IMR-90 (cell line): ENCODE data around the gene THRA. TPM values are rescaled to one million over a fixed set of nuclear protein-coding genes. Genes with fewer than 3 reads are reported as not detected.
A peak's percentile ranks its signal among the peaks of the same experiment; 100 is the strongest.

Experiments used
- ATAC-seq: fragments of 200-7000 bp; cut with Tn5 transposase; 2 replicates; pipeline ENCODE4 v1.9.1; 2020; ENCODE audit warnings: low read depth, mild to moderate bottlenecking, moderate library complexity
- BruUV-seq: library from RNA; stranded (reverse); fragments of 400-500 nt; replicated peaks from 2 replicates; lab custom pipeline; 2021; lab: Mats Ljungman, UMichigan
- CTCF ChIA-PET: fragments of 300-600 bp; formaldehyde crosslinking; extraction: SDS; loops from one replicate; lab custom pipeline; 2021; ENCODE audit warnings: antibody characterized with exemption; lab: Yijun Ruan, JAX
- POLR2A ChIA-PET: fragments of 300-600 bp; sonication (Branson Sonifier 250); formaldehyde crosslinking; loops from one replicate; lab custom pipeline; 2022; ENCODE audit warnings: antibody characterized with exemption; ENCODE audit not compliant: unreplicated experiment; lab: Charles Lee
- DNase-seq: peaks from one replicate; pipeline ENCODE4 v3.0.0; 2013
- H2AFZ ChIP-seq: replicated peaks from 2 replicates; pipeline ENCODE3; 2013; ENCODE audit warnings: low read length, mild to moderate bottlenecking; ENCODE audit not compliant: poor library complexity
- H2AK5ac ChIP-seq: 2 replicates; pipeline ENCODE4 v1.6.1; 2013; ENCODE audit warnings: low read depth, low read length, inconsistent platforms
- H2AK9ac ChIP-seq: replicated peaks from 2 replicates; pipeline ENCODE3; 2013; ENCODE audit warnings: mild to moderate bottlenecking, low read depth, low read length, moderate library complexity; ENCODE audit not compliant: poor library complexity
- H2BK120ac ChIP-seq: 2 replicates; pipeline ENCODE4 v1.6.1; 2013; ENCODE audit warnings: low read depth, low read length, inconsistent platforms
- H2BK15ac ChIP-seq: 3 replicates; pipeline ENCODE4 v1.6.1; 2013; ENCODE audit warnings: low read depth, low read length, inconsistent platforms
- H2BK20ac ChIP-seq: 2 replicates; pipeline ENCODE4 v1.6.1; 2013; ENCODE audit warnings: low read depth, mild to moderate bottlenecking, inconsistent platforms, low read length, moderate library complexity
- H2BK5ac ChIP-seq: 2 replicates; pipeline ENCODE4 v1.6.1; 2013; ENCODE audit warnings: mild to moderate bottlenecking, low read depth, low read length, inconsistent platforms; ENCODE audit not compliant: poor library complexity, severe bottlenecking
- H3K14ac ChIP-seq: replicated peaks from 2 replicates; pipeline ENCODE4 v1.6.1; 2013; ENCODE audit warnings: low read depth, low read length, inconsistent platforms
- H3K18ac ChIP-seq: 2 replicates; pipeline ENCODE4 v1.6.1; 2013; ENCODE audit warnings: low read depth, low read length, control low read depth
- H3K23ac ChIP-seq: 2 replicates; pipeline ENCODE4 v1.6.1; 2013; ENCODE audit warnings: low read depth, low read length, inconsistent platforms
- H3K27ac ChIP-seq: 2 replicates; pipeline ENCODE4 v1.5.1; 2013; ENCODE audit warnings: mild to moderate bottlenecking, control low read depth, low read length; ENCODE audit not compliant: insufficient read depth
- H3K27me3 ChIP-seq: 2 replicates; pipeline ENCODE4 v1.6.1; 2013; ENCODE audit warnings: low read length; ENCODE audit not compliant: control insufficient read depth, insufficient read depth
- H3K36me3 ChIP-seq: 2 replicates; pipeline ENCODE4 v1.6.1; 2013; ENCODE audit warnings: low read length, mixed read lengths; ENCODE audit not compliant: control insufficient read depth, insufficient read depth
- H3K4ac ChIP-seq: 2 replicates; pipeline ENCODE4 v1.6.1; 2013; ENCODE audit warnings: low read depth, low read length, inconsistent platforms
- H3K4me1 ChIP-seq: 2 replicates; pipeline ENCODE4 v1.6.1; 2013; ENCODE audit warnings: low read length, mixed read lengths; ENCODE audit not compliant: control insufficient read depth, insufficient read depth
- H3K4me2 ChIP-seq: 2 replicates; pipeline ENCODE4 v1.6.1; 2013; ENCODE audit warnings: low read depth, mild to moderate bottlenecking, control low read depth, low read length, moderate library complexity
- H3K4me3 ChIP-seq: 2 replicates; pipeline ENCODE4 v1.5.1; 2013; ENCODE audit warnings: low read depth, mild to moderate bottlenecking, control low read depth, low read length, moderate library complexity; ENCODE audit not compliant: insufficient read depth
- H3K56ac ChIP-seq: 2 replicates; pipeline ENCODE4 v1.6.1; 2013; ENCODE audit warnings: low read length, inconsistent platforms; ENCODE audit not compliant: insufficient read depth; ENCODE audit errors: extremely low read depth
- H3K79me1 ChIP-seq, 2 experiments: 2 replicates each; pipeline ENCODE4 v1.6.1; 2013; ENCODE audit warnings: low read length in 2 of 2, inconsistent platforms in 1 of 2, low read depth in 1 of 2
- H3K9ac ChIP-seq: 2 replicates; pipeline ENCODE4 v1.6.1; 2013; ENCODE audit warnings: low read depth, low read length, control low read depth
- H3K9me1 ChIP-seq: 2 replicates; pipeline ENCODE4 v1.6.1; 2013; ENCODE audit warnings: low read length, inconsistent platforms; ENCODE audit not compliant: insufficient read depth
- H3K9me3 ChIP-seq: 2 replicates; pipeline ENCODE4 v1.6.1; 2013; ENCODE audit warnings: low read length; ENCODE audit not compliant: control insufficient read depth, insufficient read depth
- H4K20me1 ChIP-seq: 2 replicates; pipeline ENCODE4 v1.6.1; 2013; ENCODE audit warnings: low read length, inconsistent platforms; ENCODE audit not compliant: insufficient read depth
- H4K5ac ChIP-seq: 2 replicates; pipeline ENCODE4 v1.6.1; 2013; ENCODE audit warnings: mild to moderate bottlenecking, low read depth, low read length, control low read depth
- H4K8ac ChIP-seq, 2 experiments: 2 replicates each; pipeline ENCODE4 v1.6.1; 2013; ENCODE audit warnings: low read depth in 2 of 2, low read length in 2 of 2, control low read depth in 1 of 2, inconsistent platforms in 1 of 2
- H4K91ac ChIP-seq: 2 replicates; pipeline ENCODE4 v1.6.1; 2013; ENCODE audit warnings: low read depth, low read length, inconsistent platforms; ENCODE audit not compliant: insufficient read depth
- BHLHE40 ChIP-seq: fragments of 150-350 bp; IDR thresholded peaks from 2 replicates; pipeline ENCODE4 v1.6.1; 2016; ENCODE audit warnings: mild to moderate bottlenecking, low read depth, low read length
- CEBPB ChIP-seq: IDR thresholded peaks from 2 replicates; pipeline ENCODE4 v1.6.1; 2012; ENCODE audit warnings: low read depth, low read length, improper control_type of control experiment
- MXI1 ChIP-seq: IDR thresholded peaks from 2 replicates; pipeline ENCODE4 v1.6.1; 2012; ENCODE audit warnings: low read depth, mild to moderate bottlenecking, low read length, moderate library complexity, borderline replicate concordance
- RFX5 ChIP-seq: IDR thresholded peaks from 2 replicates; pipeline ENCODE4 v1.8.0; 2012; ENCODE audit warnings: low read depth, mild to moderate bottlenecking, low read length, moderate library complexity
- WGBS, 2 experiments: methylation state at CpG; one replicate each; pipeline versions ENCODE4 v1.1.5 to v1.1.7; 2013; ENCODE audit warnings: missing lambda C conversion rate in 2 of 2; ENCODE audit not compliant: insufficient read length in 1 of 2; ENCODE audit errors: extremely low coverage in 2 of 2; 5-methylcytosine and 5-hydroxymethylcytosine counted together
- dilution Hi-C: fragments of 300-500 bp; cut with HindIII; formaldehyde crosslinking; loops from one replicate; pipeline ENCODE4 v1.14.3; 2018; ENCODE audit warnings: low sequenced_read_pairs; ENCODE audit not compliant: unreplicated experiment
- in situ Hi-C: fragments of 300-500 bp; cut with MboI; formaldehyde crosslinking; loops from 3 replicates; pipeline ENCODE4 v1.14.3; 2019; ENCODE audit warnings: low sequenced_read_pairs, inconsistent platforms, mixed read lengths
- intact Hi-C: fragments of 100-400 bp; cut with micrococcal nuclease; formaldehyde crosslinking; loops from 2 replicates; pipeline ENCODE4 v1.10.0; 2022
- polyA plus RNA-seq, 3 experiments: library from polyadenylated mRNA; depleted of rRNA; stranded (reverse); fragments of >200 nt; gene quantifications; 2 replicates each; pipeline ENCODE4 v1.2.3, GENCODE V29; 2012; ENCODE audit warnings: low replicate concordance in 1 of 3
- total RNA-seq: library from RNA; depleted of rRNA; stranded (reverse); fragments of >200 nt; gene quantifications from 2 replicates; pipeline ENCODE4 v1.2.3, GENCODE V29; 2012
- TF ChIP-seq, protein P1 (sequence below): fragments of 150-350 bp; IDR thresholded peaks from 2 replicates; pipeline ENCODE4 v1.6.1; 2017; ENCODE audit warnings: mild to moderate bottlenecking, antibody characterized with exemption, low read length, low read depth
- TF ChIP-seq, protein P2 (sequence below): conservative IDR thresholded peaks from 2 replicates; pipeline ENCODE4 v1.5.1; 2012; ENCODE audit warnings: mild to moderate bottlenecking, low read depth, low read length, improper control_type of control experiment

The THRA gene
- total and polyA plus RNA-seq, 2 of the 4 experiments (the other 2 are of a cell fraction) = 22.0 to 23.4 TPM

DNA sequence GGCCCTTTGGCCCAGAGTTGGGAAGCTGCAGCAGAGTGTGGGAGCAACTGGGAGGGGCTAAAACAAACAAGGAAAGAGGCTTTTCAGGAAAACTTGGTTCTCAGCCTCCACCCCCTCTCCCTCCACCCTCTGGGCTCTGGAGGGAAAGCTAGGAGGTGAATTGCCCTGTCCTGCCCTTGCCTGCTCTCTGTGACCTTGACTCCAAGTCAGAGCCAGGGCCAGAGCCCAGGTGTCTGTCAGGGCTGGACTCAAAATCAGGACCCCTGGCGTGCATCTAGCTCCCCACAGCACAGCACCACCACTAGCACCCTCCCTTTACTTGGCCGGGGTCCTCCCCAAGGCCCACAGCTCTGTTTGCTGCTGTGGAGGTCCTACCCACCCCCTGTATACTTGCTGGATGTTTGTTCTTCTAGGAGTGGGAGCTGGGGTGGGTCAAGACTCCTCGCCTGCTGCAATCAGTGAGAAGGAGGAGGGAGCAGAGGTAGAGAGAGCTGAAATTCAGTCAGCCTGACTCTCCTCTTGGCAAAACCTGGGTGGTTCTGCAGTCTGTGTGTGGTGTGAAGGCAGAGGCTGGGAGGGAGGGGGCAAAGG, 40.4 kb downstream of the THRA start (continued):
- no peak for TF ChIP-seq CEBPB

DNA sequence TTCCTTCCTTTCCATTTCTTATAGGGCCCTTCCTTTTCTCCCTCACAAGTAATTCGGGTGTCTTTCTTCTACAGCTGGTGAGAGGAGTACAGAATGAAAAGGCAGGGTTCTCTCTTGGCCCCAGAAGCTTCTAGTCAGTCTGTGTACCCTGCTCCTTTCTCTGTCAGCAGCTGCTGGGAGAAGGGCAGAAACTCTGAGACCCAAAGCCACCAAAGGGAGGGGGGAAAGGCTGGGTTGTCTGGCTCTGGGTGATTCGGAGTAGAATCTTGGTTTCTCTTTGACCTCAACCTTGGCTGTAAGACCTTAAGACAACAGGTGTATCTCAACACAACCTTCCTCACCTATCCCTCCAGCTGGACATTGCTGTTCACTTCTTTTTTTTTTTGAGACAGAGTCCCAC, 40.9 kb downstream of the THRA start:
- H2AK9ac ChIP-seq = no peak overlapping the region
- no peaks in the 10 kb centered on the region for H3K36me3 ChIP-seq
- no peak overlapping the region for H4K5ac ChIP-seq
- no peaks in the 10 kb centered on the region for H3K9me3 ChIP-seq
- BruUV-seq = no TSS peak
- H4K8ac ChIP-seq = no peak overlapping the region
- no peak overlapping the region for H3K9ac ChIP-seq
- dilution Hi-C loops (no loop called here), in situ Hi-C loops (no loop called here), intact Hi-C loops (no loop called here)
- H3K9me1 ChIP-seq = peaks cover 27% of the 10 kb centered on the region
- no peak overlapping the region for H4K91ac ChIP-seq
- ATAC-seq (no peak), DNase-seq (no peak)
- POLR2A ChIA-PET = no interaction called here
- H3K4me1 ChIP-seq = peaks cover 36% of the 10 kb centered on the region
- H3K56ac ChIP-seq = no peak overlapping the region
- H3K23ac ChIP-seq = no peak overlapping the region
- H4K20me1 ChIP-seq = 0 out of 2 replicates have a peak, but pooled peaks cover 8% of the 10 kb centered on the region
- H2BK5ac ChIP-seq = no peak overlapping the region
- no peak overlapping the region for H3K14ac ChIP-seq
- H2AK5ac ChIP-seq = no peak overlapping the region
- peaks cover 11 to 24% of the 10 kb centered on the region in 2 experiments; a peak in 3 of 4 replicates for H3K79me1 ChIP-seq
- no peak overlapping the region for H2BK20ac ChIP-seq
- H3K27me3 ChIP-seq = no peaks in the 10 kb centered on the region
- H2AFZ ChIP-seq = no peak overlapping the region
- WGBS, 2 experiments = no CpG with 5 or more reads among the region's 2 CpGs
- TF ChIP-seq RFX5 = no peak
- no peak for TF ChIP-seq MXI1
- TF ChIP-seq, protein P1, sequence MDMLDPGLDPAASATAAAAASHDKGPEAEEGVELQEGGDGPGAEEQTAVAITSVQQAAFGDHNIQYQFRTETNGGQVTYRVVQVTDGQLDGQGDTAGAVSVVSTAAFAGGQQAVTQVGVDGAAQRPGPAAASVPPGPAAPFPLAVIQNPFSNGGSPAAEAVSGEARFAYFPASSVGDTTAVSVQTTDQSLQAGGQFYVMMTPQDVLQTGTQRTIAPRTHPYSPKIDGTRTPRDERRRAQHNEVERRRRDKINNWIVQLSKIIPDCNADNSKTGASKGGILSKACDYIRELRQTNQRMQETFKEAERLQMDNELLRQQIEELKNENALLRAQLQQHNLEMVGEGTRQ = no peak
- no peak for TF ChIP-seq BHLHE40
- TF ChIP-seq, protein P2, sequence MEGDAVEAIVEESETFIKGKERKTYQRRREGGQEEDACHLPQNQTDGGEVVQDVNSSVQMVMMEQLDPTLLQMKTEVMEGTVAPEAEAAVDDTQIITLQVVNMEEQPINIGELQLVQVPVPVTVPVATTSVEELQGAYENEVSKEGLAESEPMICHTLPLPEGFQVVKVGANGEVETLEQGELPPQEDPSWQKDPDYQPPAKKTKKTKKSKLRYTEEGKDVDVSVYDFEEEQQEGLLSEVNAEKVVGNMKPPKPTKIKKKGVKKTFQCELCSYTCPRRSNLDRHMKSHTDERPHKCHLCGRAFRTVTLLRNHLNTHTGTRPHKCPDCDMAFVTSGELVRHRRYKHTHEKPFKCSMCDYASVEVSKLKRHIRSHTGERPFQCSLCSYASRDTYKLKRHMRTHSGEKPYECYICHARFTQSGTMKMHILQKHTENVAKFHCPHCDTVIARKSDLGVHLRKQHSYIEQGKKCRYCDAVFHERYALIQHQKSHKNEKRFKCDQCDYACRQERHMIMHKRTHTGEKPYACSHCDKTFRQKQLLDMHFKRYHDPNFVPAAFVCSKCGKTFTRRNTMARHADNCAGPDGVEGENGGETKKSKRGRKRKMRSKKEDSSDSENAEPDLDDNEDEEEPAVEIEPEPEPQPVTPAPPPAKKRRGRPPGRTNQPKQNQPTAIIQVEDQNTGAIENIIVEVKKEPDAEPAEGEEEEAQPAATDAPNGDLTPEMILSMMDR = no peak
- CTCF ChIA-PET = interaction anchor here (1.4 kb wide), 1 partner anchor 9 kb away, joined by 6 read pairs; no protein-coding TSS in a partner anchor
- no peak overlapping the region for H3K4me2 ChIP-seq
- peak overlapping the region; percentile 20; the same call in 1 of the 2 replicates for H3K4ac ChIP-seq
- H2BK15ac ChIP-seq = no peak overlapping the region; the same call in 2 of the 3 replicates
- no peak overlapping the region for H2BK120ac ChIP-seq
- H3K18ac ChIP-seq = no peak overlapping the region
- H3K4me3 ChIP-seq = no peak overlapping the region
- H3K27ac ChIP-seq = no peak overlapping the region
